Panc1 (cell line): ENCODE measurements around the gene IREB2. TPM values are rescaled to one million over a fixed set of nuclear protein-coding genes. Genes with fewer than 3 reads are reported as not detected.
"Not testable (repeated sequence)": the region's sequence is repeated elsewhere in the genome, so short reads cannot be mapped to it uniquely, and the experiment has no call there.

Experiments
- ATAC-seq: fragments of 200-7000 bp; cut with Tn5 transposase; 2 replicates; pipeline ENCODE4 v1.9.1; 2020; ENCODE audit warnings: mild to moderate bottlenecking, moderate library complexity
- BruUV-seq: library from RNA; stranded (reverse); fragments of 400-500 nt; replicated peaks from 2 replicates; lab custom pipeline; 2021; lab: Mats Ljungman, UMichigan
- CTCF ChIA-PET: fragments of 300-600 bp; sonication (Branson Sonifier 250); formaldehyde crosslinking; loops from one replicate; lab custom pipeline; 2022; ENCODE audit warnings: antibody characterized with exemption; lab: Charles Lee
- POLR2A ChIA-PET: fragments of 300-600 bp; sonication (Branson Sonifier 250); formaldehyde crosslinking; loops from one replicate; lab custom pipeline; 2022; ENCODE audit warnings: antibody characterized with exemption; lab: Charles Lee
- DNase-seq: peaks from one replicate; pipeline ENCODE4 v3.0.0-alpha.2; 2010; ENCODE audit warnings: low read depth, low spot score
- H3K27ac ChIP-seq: 2 replicates; pipeline ENCODE4 v1.5.1; 2011; ENCODE audit warnings: mild to moderate bottlenecking, low read length, inconsistent platforms
- H3K27me3 ChIP-seq: fragments of 200-500 bp; sonication (Bioruptor generic); 2 replicates; pipeline ENCODE4 v1.6.0; 2014; ENCODE audit warnings: low read length, inconsistent platforms; ENCODE audit not compliant: control insufficient read depth, insufficient read depth
- H3K36me3 ChIP-seq: fragments of 200-500 bp; sonication (Bioruptor generic); 2 replicates; pipeline ENCODE4 v1.5.1; 2014; ENCODE audit warnings: inconsistent platforms, mild to moderate bottlenecking, low read length, moderate library complexity; ENCODE audit not compliant: control insufficient read depth, insufficient read depth
- H3K4me1 ChIP-seq: 2 replicates; pipeline ENCODE4 v1.5.1; 2011; ENCODE audit warnings: inconsistent platforms, mild to moderate bottlenecking, low read length, moderate library complexity; ENCODE audit not compliant: control insufficient read depth, insufficient read depth
- H3K4me3 ChIP-seq, 2 experiments: 2 replicates each; pipeline ENCODE4 v1.5.1; 2011 to 2012; ENCODE audit warnings: low read depth in 2 of 2, low read length in 2 of 2, mild to moderate bottlenecking in 2 of 2, inconsistent platforms in 1 of 2, moderate library complexity in 1 of 2
- H3K9me3 ChIP-seq: fragments of 200-500 bp; sonication (Bioruptor generic); 2 replicates; pipeline ENCODE4 v1.5.1; 2014; ENCODE audit warnings: low read depth, mild to moderate bottlenecking, inconsistent platforms, low read length, moderate library complexity; ENCODE audit not compliant: control insufficient read depth, insufficient read depth
- CTCF ChIP-seq: fragments of 450-650 bp; IDR thresholded peaks from 2 replicates; pipeline ENCODE4 v1.5.1; 2017; ENCODE audit warnings: mild to moderate bottlenecking
- POLR2AphosphoS5 ChIP-seq: IDR thresholded peaks from 2 replicates; pipeline ENCODE4 v1.6.1; 2012; ENCODE audit warnings: mild to moderate bottlenecking, low read depth, low read length, moderate library complexity
- REST ChIP-seq, 2 experiments: IDR thresholded peaks; 2 replicates each; pipeline ENCODE4 v1.6.1; 2011 to 2012; ENCODE audit warnings: low read depth in 2 of 2, control low read depth in 1 of 2, low read length in 1 of 2, mild to moderate bottlenecking in 1 of 2, moderate library complexity in 1 of 2; ENCODE audit not compliant: insufficient read depth in 1 of 2
- SIN3A ChIP-seq: IDR thresholded peaks from 2 replicates; pipeline ENCODE4 v1.6.1; 2012; ENCODE audit warnings: low read depth, mild to moderate bottlenecking, low read length, moderate library complexity, borderline replicate concordance; ENCODE audit not compliant: insufficient read depth
- TCF7L2 ChIP-seq: IDR thresholded peaks from 2 replicates; pipeline ENCODE4 v1.6.1; 2011; ENCODE audit warnings: mild to moderate bottlenecking, low read depth, low read length, inconsistent platforms
- in situ Hi-C: cut with HindIII; loops from 2 replicates; pipeline ENCODE4 v1.10.0; 2016; ENCODE audit warnings: low sequenced_read_pairs, low pct_unique_long_range_greater_than_20kb
- intact Hi-C: fragments of 100-400 bp; cut with micrococcal nuclease; formaldehyde crosslinking; loops from one replicate; pipeline ENCODE4 v1.10.0; 2022; ENCODE audit not compliant: unreplicated experiment
- total RNA-seq: library from RNA; stranded (reverse); gene quantifications from one replicate; pipeline ENCODE4 v1.2.1, GENCODE V29; 2021; ENCODE audit not compliant: unreplicated experiment

The IREB2 gene
- total RNA-seq, 1 experiment from 2014 or later, result 71.7 TPM

GRCh38 chr15:78538358-78538757 is 100.3 kb downstream of the IREB2 start:
- no peak for TF ChIP-seq CTCF
- no peak for TF ChIP-seq TCF7L2
- TF ChIP-seq SIN3A, result no peak
- no peak for TF ChIP-seq REST (IDR thresholded peaks at IDR 0.05; ENCODE audit: insufficient read depth in 1 of 2, low read depth in 2 of 2, low read length in 1 of 2)
- TF ChIP-seq POLR2AphosphoS5, result no peak
- Histone ChIP-seq H3K36me3 (peaks cover 18% of the 10 kb centered on the region), H3K27ac (no peak overlapping the region), H3K4me1 (peaks cover 17% of the 10 kb centered on the region), H3K9me3 (no peaks in the 10 kb centered on the region), H3K4me3 (no peak overlapping the region), H3K27me3 (no peaks in the 10 kb centered on the region)
- in situ Hi-C loops (no loop called here), intact Hi-C loops (no loop called here)
- BruUV-seq, result no TSS peak
- ATAC-seq (no peak), DNase-seq (no peak)
- ChIA-PET POLR2A (no interaction called here), CTCF (no interaction called here)

GRCh38 chr15:78539464-78540140 is 101.6 kb downstream of the IREB2 start:
- peaks cover 17% of the 10 kb centered on the region for H3K4me1 ChIP-seq
- H3K9me3 ChIP-seq, in situ Hi-C loops, DNase-seq, ATAC-seq, H3K27me3 ChIP-seq, intact Hi-C loops, CTCF ChIA-PET: not testable (repeated sequence)
- H3K36me3 ChIP-seq, result peaks cover 23% of the 10 kb centered on the region
- H3K4me3 ChIP-seq, result peak overlapping the region; percentile 74 to 96
- POLR2A ChIA-PET, result interaction anchor here (0.7 kb wide), 2 partner anchors 26 to 32 kb away, joined by 3 to 5 read pairs; partner anchors contain the start of genes CHRNA5 and HYKK
- BruUV-seq, result TSS peak; percentile 96
- H3K27ac ChIP-seq, result peak overlapping the region; percentile 82
